Stomach (tissue), 9 donors: ENCODE data around the gene SMPD2. TPM values are rescaled to one million over a fixed set of nuclear protein-coding genes. Genes with fewer than 3 reads are reported as not detected.

Source experiments
- DNase-seq, 2 donors: peaks; one replicate each; pipeline versions ENCODE4 v3.0.0 to v3.0.0-alpha.2; 2013 to 2019
- H3K27ac ChIP-seq, 5 donors: fragments of 200-600 bp in 4 of 5; sonication (generic) in 4 of 5; one replicate each; pipeline ENCODE4 v1.5.1; 2013 to 2019; ENCODE audit warnings: mild to moderate bottlenecking in 1 of 5, moderate library complexity in 1 of 5
- H3K27me3 ChIP-seq, 3 donors: fragments of 200-600 bp; sonication (generic); one replicate each; pipeline ENCODE4 v1.5.1; 2017 to 2019; ENCODE audit warnings: mixed run types in 1 of 3
- H3K36me3 ChIP-seq, 4 donors: fragments of 200-600 bp; sonication (generic); 1 replicate in 3 of 4; 2 replicates in 1 of 4; pipeline ENCODE4 v1.5.1; 2016 to 2019
- H3K4me1 ChIP-seq, 4 donors: fragments of 200-600 bp; sonication (generic); one replicate each; pipeline ENCODE4 v1.5.1; 2016 to 2019
- H3K4me3 ChIP-seq, 4 donors: fragments of 200-600 bp; sonication (generic) in 3 of 4; one replicate each; pipeline ENCODE4 v1.5.1; 2016 to 2019; ENCODE audit warnings: mild to moderate bottlenecking in 1 of 4
- H3K9me3 ChIP-seq, 4 donors: fragments of 200-600 bp; sonication (generic); one replicate each; pipeline ENCODE4 v1.5.1; 2016 to 2019
- EP300 ChIP-seq: sonication (generic); formaldehyde crosslinking; IDR thresholded peaks from one replicate; pipeline ENCODE4 v1.6.1; 2017; ENCODE audit warnings: antibody characterized with exemption
- POLR2A ChIP-seq, 4 donors: fragments of 450-650 bp; IDR thresholded peaks; one replicate each; pipeline ENCODE4 v1.6.1; 2016; ENCODE audit warnings: antibody characterized with exemption in 4 of 4, control low read depth in 2 of 4, mild to moderate bottlenecking in 1 of 4, moderate library complexity in 1 of 4
- POLR2AphosphoS5 ChIP-seq, 3 donors: sonication (generic); formaldehyde crosslinking; IDR thresholded peaks; one replicate each; pipeline ENCODE4 v1.6.1; 2016; ENCODE audit warnings: antibody characterized with exemption in 3 of 3
- WGBS, 5 donors: extraction: QIAGEN DNeasy Blood & Tissue Kit in 3 of 5; methylation state at CpG; one replicate each; pipeline versions ENCODE4 v1.1.5 to v1.1.7; 2013 to 2018; 5-methylcytosine and 5-hydroxymethylcytosine counted together
- intact Hi-C: fragments of 100-400 bp; cut with DNase I; formaldehyde crosslinking; loops from one replicate; pipeline ENCODE4 v1.15.1; 2023; ENCODE audit warnings: low total_unique reads
- polyA plus RNA-seq, 3 donors: library from polyadenylated mRNA; stranded (reverse); fragments of 200-250 nt; gene quantifications; one replicate each; pipeline ENCODE4 v1.2.3, GENCODE V29; 2013
- total RNA-seq, 5 donors: library from RNA; depleted of rRNA; stranded (reverse); fragments of >200 nt; gene quantifications; one replicate each; pipeline versions ENCODE4 v1.1.0 to v1.2.3, GENCODE V29; 2014 to 2016
- TF ChIP-seq, protein P1 (sequence below), 7 experiments: fragments of 450-650 bp in 4 of 7; fragments of 200-600 bp in 3 of 7; sonication (generic) in 3 of 7; IDR thresholded peaks; one replicate each; pipeline ENCODE4 v1.5.1; 2016 to 2019; ENCODE audit warnings: antibody characterized with exemption in 7 of 7, control low read depth in 2 of 7, mild to moderate bottlenecking in 1 of 7
- donor health status: healthy with polysubstance abuse.
- donor health status: Bipolar disorder and iron deficiency.
- donor health status: healthy.

SMPD2 gene
- total and polyA plus RNA-seq, 8 donors = 10.7 to 80.5 (median 17.4) TPM

GRCh38 chr6:109454496-109455436 lies 14.2 kb downstream of the SMPD2 start:
- intact Hi-C loops = no loop called here
- H3K9me3 ChIP-seq = no peaks in the 10 kb centered on the region
- peak overlapping the region; percentile 82 to 89 (median 86) for H3K27ac ChIP-seq
- 6 to 12% (median 9%) methylated on average over 39 to 48 of the region's 48 CpGs for WGBS, 5 donors
- peak overlapping the region; percentile 65 to 71 (median 66) for H3K4me3 ChIP-seq
- peak; percentile 58 to 82 for DNase-seq
- TF ChIP-seq POLR2A (IDR thresholded peaks at IDR 0.05) (no peak), POLR2AphosphoS5 (IDR thresholded peaks at IDR 0.05) (peak in 2 of 3 donors; percentile 34 to 62)
- TF ChIP-seq, protein P1, sequence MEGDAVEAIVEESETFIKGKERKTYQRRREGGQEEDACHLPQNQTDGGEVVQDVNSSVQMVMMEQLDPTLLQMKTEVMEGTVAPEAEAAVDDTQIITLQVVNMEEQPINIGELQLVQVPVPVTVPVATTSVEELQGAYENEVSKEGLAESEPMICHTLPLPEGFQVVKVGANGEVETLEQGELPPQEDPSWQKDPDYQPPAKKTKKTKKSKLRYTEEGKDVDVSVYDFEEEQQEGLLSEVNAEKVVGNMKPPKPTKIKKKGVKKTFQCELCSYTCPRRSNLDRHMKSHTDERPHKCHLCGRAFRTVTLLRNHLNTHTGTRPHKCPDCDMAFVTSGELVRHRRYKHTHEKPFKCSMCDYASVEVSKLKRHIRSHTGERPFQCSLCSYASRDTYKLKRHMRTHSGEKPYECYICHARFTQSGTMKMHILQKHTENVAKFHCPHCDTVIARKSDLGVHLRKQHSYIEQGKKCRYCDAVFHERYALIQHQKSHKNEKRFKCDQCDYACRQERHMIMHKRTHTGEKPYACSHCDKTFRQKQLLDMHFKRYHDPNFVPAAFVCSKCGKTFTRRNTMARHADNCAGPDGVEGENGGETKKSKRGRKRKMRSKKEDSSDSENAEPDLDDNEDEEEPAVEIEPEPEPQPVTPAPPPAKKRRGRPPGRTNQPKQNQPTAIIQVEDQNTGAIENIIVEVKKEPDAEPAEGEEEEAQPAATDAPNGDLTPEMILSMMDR (IDR thresholded peaks at IDR 0.05) = no peak
- H3K27me3 ChIP-seq = no peaks in the 10 kb centered on the region
- H3K4me1 ChIP-seq = peaks cover 30 to 65% (median 37%) of the 10 kb centered on the region in 4 donors
- peaks cover 10 to 23% (median 16%) of the 10 kb centered on the region in 4 donors for H3K36me3 ChIP-seq

- H3K4me3 ChIP-seq = peak within 1 kb of the TSS; percentile 65 to 71 (median 66)
- WGBS, 5 donors = 0 to 2% (median 1%) methylated on average over 26 to 70 of the region's 70 CpGs
- H3K4me1 ChIP-seq = peaks cover 33 to 71% (median 39%) of the 10 kb centered on the region in 4 donors
- peak; percentile 82 to 92 for DNase-seq
- H3K36me3 ChIP-seq = peaks cover 10 to 23% (median 16%) of the 10 kb centered on the region in 4 donors
- intact Hi-C loops = no loop called here
- H3K27me3 ChIP-seq = no peaks in the 10 kb centered on the region
- TF ChIP-seq POLR2A (IDR thresholded peaks at IDR 0.05) (no peak), EP300 (no peak), POLR2AphosphoS5 (IDR thresholded peaks at IDR 0.05) (peak in 2 of 3 donors; percentile 60 to 66)
- TF ChIP-seq, protein P1 (IDR thresholded peaks at IDR 0.05) = peak in 3 of 7 experiments; percentile 26 to 45 (median 35)
- H3K27ac ChIP-seq = peak within 1 kb of the TSS; percentile 85 to 92 (median 88)
- no peaks in the 10 kb centered on the region for H3K9me3 ChIP-seq
Observed at GRCh38 chr6:109455437-109456110, 15.1 kb downstream of the SMPD2 start, which contains the start of gene MICAL1. Gene MICAL1 (minus strand): TSS chr6:109455772. CDS start chr6:109454196, 1,576 bp downstream.

DNA sequence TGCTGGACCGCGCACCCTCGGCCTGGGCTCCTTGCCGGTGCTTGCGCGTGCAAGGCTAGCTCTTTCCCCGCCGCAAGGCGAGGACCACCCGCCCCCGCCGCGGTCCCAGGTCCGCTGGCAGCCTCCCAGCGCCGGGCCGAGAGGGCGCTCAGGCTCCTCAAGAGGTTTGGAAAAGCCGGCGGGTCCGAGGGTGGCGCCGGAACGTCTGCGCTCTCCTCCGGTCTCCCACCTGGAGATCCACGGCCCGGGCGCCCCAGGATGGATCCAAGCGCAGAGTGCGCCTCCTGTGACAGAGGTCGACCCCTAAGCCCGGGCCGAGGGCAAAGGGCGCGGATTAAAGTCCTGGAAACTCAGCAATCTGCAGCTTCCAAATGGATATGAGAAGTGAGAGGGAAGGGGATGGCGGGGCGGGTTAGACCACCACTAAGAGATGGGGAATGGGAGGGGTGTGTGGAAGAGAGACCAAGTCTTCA lies 15.6 kb downstream of the SMPD2 start:
- Histone ChIP-seq H3K4me1 (peaks cover 37 to 76% (median 41%) of the 10 kb centered on the region in 4 donors), H3K9me3 (no peaks in the 10 kb centered on the region), H3K4me3 (peak overlapping the region; percentile 65 to 71 (median 66)), H3K27ac (peak overlapping the region; percentile 85 to 92 (median 88)), H3K36me3 (peaks cover 10 to 23% (median 20%) of the 10 kb centered on the region in 4 donors), H3K27me3 (no peaks in the 10 kb centered on the region)
- TF ChIP-seq, protein P1 (IDR thresholded peaks at IDR 0.05) = no peak
- TF ChIP-seq EP300 (no peak), POLR2AphosphoS5 (IDR thresholded peaks at IDR 0.05) (peak in 1 of 3 donors; percentile 10), POLR2A (IDR thresholded peaks at IDR 0.05) (no peak)
- intact Hi-C loops = no loop called here
- 6 to 15% (median 9%) methylated on average over 23 to 38 of the region's 38 CpGs for WGBS, 5 donors
- peak in 1 of 2 donors; percentile 44 for DNase-seq
